HEK293 (cell line): ENCODE measurements around the gene EIF4A3.
A peak's percentile ranks its signal among the peaks of the same experiment; 100 is the strongest.

Experiments used
- CTCF ChIA-PET: fragments of 350-600 bp; formaldehyde crosslinking; extraction: SDS; loops from one replicate; lab custom pipeline; 2021; ENCODE audit warnings: antibody characterized with exemption; lab: Yijun Ruan, JAX
- POLR2A ChIA-PET: fragments of 300-600 bp; formaldehyde crosslinking; extraction: SDS; loops from one replicate; lab custom pipeline; 2020; ENCODE audit warnings: antibody characterized with exemption, inconsistent platforms; lab: Yijun Ruan, JAX
- H3K27ac ChIP-seq: fragments of 200-500 bp; sonication (Bioruptor generic); 2 replicates; pipeline ENCODE4 v1.5.1; 2014; ENCODE audit warnings: low read depth, low read length, control low read depth, inconsistent platforms; ENCODE audit errors: extremely low read depth
- H3K36me3 ChIP-seq, 2 experiments: fragments of 200-500 bp in 1 of 2; sonication (Bioruptor generic) in 1 of 2; 1 replicate in 1 of 2; 2 replicates in 1 of 2; pipeline ENCODE4 v1.5.1; 2014 to 2017; ENCODE audit warnings: inconsistent platforms in 2 of 2, low read length in 2 of 2; ENCODE audit not compliant: control insufficient read depth in 2 of 2, insufficient read depth in 1 of 2
- H3K4me1 ChIP-seq: fragments of 200-500 bp; sonication (Bioruptor generic); 2 replicates; pipeline ENCODE4 v1.5.1; 2014; ENCODE audit warnings: mild to moderate bottlenecking, low read length, inconsistent platforms; ENCODE audit not compliant: control insufficient read depth, insufficient read depth
- H3K4me3 ChIP-seq: 2 replicates; pipeline ENCODE4 v1.5.1; 2011; ENCODE audit warnings: low read depth, mild to moderate bottlenecking, control low read depth, low read length, moderate library complexity
- H3K9me3 ChIP-seq: fragments of 200-500 bp; sonication (Bioruptor generic); 2 replicates; pipeline ENCODE4 v1.5.1; 2014; ENCODE audit warnings: low read depth, low read length, inconsistent platforms; ENCODE audit not compliant: control insufficient read depth, insufficient read depth
- EGR2 ChIP-seq: fragments of 450-650 bp; formaldehyde crosslinking; IDR thresholded peaks from 2 replicates; pipeline ENCODE4 v1.5.1; 2016; ENCODE audit warnings: low read depth, missing biosample characterization, missing genetic modification characterization
- GLIS2 ChIP-seq: fragments of 450-650 bp; formaldehyde crosslinking; IDR thresholded peaks from 2 replicates; pipeline ENCODE4 v1.5.1; 2016; ENCODE audit warnings: missing biosample characterization, missing genetic modification characterization
- HIC1 ChIP-seq: fragments of 450-650 bp; formaldehyde crosslinking; IDR thresholded peaks from 2 replicates; pipeline ENCODE4 v1.5.1; 2016; ENCODE audit warnings: missing biosample characterization, missing genetic modification characterization
- KLF1 ChIP-seq: fragments of 450-650 bp; formaldehyde crosslinking; IDR thresholded peaks from 2 replicates; pipeline ENCODE4 v1.5.1; 2016; ENCODE audit warnings: missing biosample characterization, missing genetic modification characterization
- ZBTB26 ChIP-seq: fragments of 450-650 bp; formaldehyde crosslinking; optimal IDR thresholded peaks from 2 replicates; pipeline ENCODE3; 2016; ENCODE audit warnings: missing biosample characterization, mild to moderate bottlenecking, missing genetic modification characterization
- ZBTB48 ChIP-seq: fragments of 450-650 bp; formaldehyde crosslinking; IDR thresholded peaks from 2 replicates; pipeline ENCODE4 v1.5.1; 2016; ENCODE audit warnings: missing biosample characterization, missing genetic modification characterization
- ZBTB8A ChIP-seq: fragments of 450-650 bp; formaldehyde crosslinking; IDR thresholded peaks from 2 replicates; pipeline ENCODE4 v1.5.1; 2016; ENCODE audit warnings: missing biosample characterization, missing genetic modification characterization
- ZFHX2 ChIP-seq: fragments of 450-650 bp; formaldehyde crosslinking; conservative IDR thresholded peaks from 2 replicates; pipeline ENCODE4 v1.5.1; 2016; ENCODE audit warnings: missing biosample characterization, missing genetic modification characterization
- ZFP41 ChIP-seq: fragments of 450-650 bp; formaldehyde crosslinking; IDR thresholded peaks from 2 replicates; pipeline ENCODE4 v1.5.1; 2016; ENCODE audit warnings: missing biosample characterization, missing genetic modification characterization, borderline replicate concordance
- ZIC2 ChIP-seq: fragments of 450-650 bp; formaldehyde crosslinking; IDR thresholded peaks from 2 replicates; pipeline ENCODE4 v1.5.1; 2016; ENCODE audit warnings: missing biosample characterization, missing genetic modification characterization
- ZNF274 ChIP-seq, 2 experiments: fragments of 200-500 bp in 1 of 2; fragments of 450-650 bp in 1 of 2; sonication (Bioruptor generic) in 1 of 2; formaldehyde crosslinking in 1 of 2; IDR thresholded peaks; 2 replicates each; pipeline versions ENCODE4 v1.5.1 to v1.6.1; 2014 to 2016; ENCODE audit warnings: borderline replicate concordance in 1 of 2, inconsistent platforms in 1 of 2, low read length in 1 of 2, missing biosample characterization in 1 of 2, missing genetic modification characterization in 1 of 2
- ZNF280C ChIP-seq: fragments of 450-650 bp; formaldehyde crosslinking; IDR thresholded peaks from 2 replicates; pipeline ENCODE4 v1.5.1; 2016; ENCODE audit warnings: missing biosample characterization, missing genetic modification characterization
- ZNF391 ChIP-seq: fragments of 450-650 bp; formaldehyde crosslinking; IDR thresholded peaks from 2 replicates; pipeline ENCODE4 v1.5.1; 2016; ENCODE audit warnings: low read depth, missing biosample characterization, missing genetic modification characterization, borderline replicate concordance
- ZNF600 ChIP-seq: fragments of 450-650 bp; formaldehyde crosslinking; IDR thresholded peaks from 2 replicates; pipeline ENCODE4 v1.5.1; 2016; ENCODE audit warnings: missing biosample characterization, missing genetic modification characterization

The EIF4A3 gene

GRCh38 chr17:80106176-80106575 is 40.8 kb downstream of the EIF4A3 start:
- POLR2A ChIA-PET = interaction anchor here (0.8 kb wide), 1 partner anchor 39 kb away, joined by 3 read pairs; no protein-coding TSS in a partner anchor

GRCh38 chr17:80105762-80106161 is 41.2 kb downstream of the EIF4A3 start:
- TF ChIP-seq HIC1 (tag by site-specific recombination) = no peak
- TF ChIP-seq ZNF600 (tag by site-specific recombination) = 0 out of 2 replicates have a peak, but pooled peaks have one; percentile 22
- peak; percentile 65 for TF ChIP-seq GLIS2 (tag by site-specific recombination)
- TF ChIP-seq ZBTB26 (tag by site-specific recombination) = peak; percentile 22
- TF ChIP-seq ZBTB48 = peak; percentile 17; the same call in 1 of the 2 replicates
- TF ChIP-seq ZFP41 (tag by site-specific recombination) = no peak
- no peak for TF ChIP-seq ZNF391
- TF ChIP-seq ZBTB8A (tag by site-specific recombination) = peak; percentile 56
- TF ChIP-seq, all 188 proteins: peak for 5
- Histone ChIP-seq H3K4me1 (peaks cover 1% of the 10 kb centered on the region; the same call in 1 of the 2 replicates), H3K36me3 (peaks cover 0 to 16% of the 10 kb centered on the region in 2 experiments; a peak in 2 of 3 replicates), H3K27ac (no peak overlapping the region), H3K4me3 (no peak overlapping the region), H3K9me3 (no peaks in the 10 kb centered on the region)
- CTCF ChIA-PET = no interaction called here
- POLR2A ChIA-PET = no interaction called here

More at GRCh38 chr17:80106176-80106575, 40.8 kb downstream of the EIF4A3 start:
- no peaks in the 10 kb centered on the region for H3K4me1 ChIP-seq
- H3K36me3 ChIP-seq = peaks cover 0 to 16% of the 10 kb centered on the region in 2 experiments; a peak in 2 of 3 replicates
- CTCF ChIA-PET = interaction anchor here (0.7 kb wide), 1 partner anchor 96 kb away, joined by 3 read pairs; no protein-coding TSS in a partner anchor
- no peaks in the 10 kb centered on the region for H3K9me3 ChIP-seq
- no peak for TF ChIP-seq ZNF274 (IDR thresholded peaks at IDR 0.05; ENCODE audit: low read length)
- TF ChIP-seq ZNF274 (tag by site-specific recombination; IDR thresholded peaks at IDR 0.05; ENCODE audit: borderline replicate concordance) = no peak
- TF ChIP-seq ZIC2 (tag by site-specific recombination) = peak; percentile 94
- TF ChIP-seq, all 188 proteins: peak for 1
- Histone ChIP-seq H3K27ac (no peak overlapping the region), H3K4me3 (no peak overlapping the region)

GRCh38 chr17:80104956-80105375 is 42.0 kb downstream of the EIF4A3 start:
- Histone ChIP-seq H3K36me3 (peaks cover 0 to 12% of the 10 kb centered on the region in 2 experiments; a peak in 2 of 3 replicates), H3K4me1 (peaks cover 4% of the 10 kb centered on the region; the same call in 1 of the 2 replicates), H3K9me3 (no peaks in the 10 kb centered on the region), H3K4me3 (no peak overlapping the region), H3K27ac (no peak overlapping the region)
- ChIA-PET CTCF (interaction anchor here (0.8 to 1.4 kb wide), 2 partner anchors 12 to 22 kb away, joined by 3 to 9 read pairs; no protein-coding TSS in a partner anchor), POLR2A (no interaction called here)
- TF ChIP-seq KLF1 (0 out of 2 replicates have a peak, but pooled peaks have one; percentile 14), ZNF280C (tag by site-specific recombination) (no peak), ZFHX2 (tag by site-specific recombination) (peak; percentile 65), EGR2 (peak; percentile 41; the same call in 1 of the 2 replicates)
